Stimulated activated CD4-positive, alpha-beta T cell treated with anti-CD3 and anti-CD28 coated beads, Interleukin-15, amount 100 ng/mL, for 1 hour (primary cell): Measurements from ENCODE around the gene SNRPA.
"Not testable (repeated sequence)": the region's sequence is repeated elsewhere in the genome, so short reads cannot be mapped to it uniquely, and the experiment has no call there.

Experiments
- DNase-seq, 2 donors: peaks; one replicate each; pipeline ENCODE4 v3.0.0-alpha.2; 2020; ENCODE audit warnings: low read depth in 1 of 2, low spot score in 1 of 2

The SNRPA gene

GRCh38 chr19:40800339-40800996, 49.5 kb downstream of the SNRPA start:
- DNase-seq, result no peak

DNA sequence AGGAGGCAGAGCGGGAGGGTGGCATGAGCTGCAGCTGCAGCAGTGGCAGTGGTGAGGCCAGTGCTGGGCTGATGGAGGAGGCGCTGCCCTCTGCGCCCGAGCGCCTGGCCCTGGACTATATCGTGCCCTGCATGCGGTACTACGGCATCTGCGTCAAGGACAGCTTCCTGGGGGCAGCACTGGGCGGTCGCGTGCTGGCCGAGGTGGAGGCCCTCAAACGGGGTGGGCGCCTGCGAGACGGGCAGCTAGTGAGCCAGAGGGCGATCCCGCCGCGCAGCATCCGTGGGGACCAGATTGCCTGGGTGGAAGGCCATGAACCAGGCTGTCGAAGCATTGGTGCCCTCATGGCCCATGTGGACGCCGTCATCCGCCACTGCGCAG, 50.0 kb downstream of the SNRPA start:
- no peak for DNase-seq

GRCh38 chr19:40801426-40802299, 50.7 kb downstream of the SNRPA start:
- DNase-seq, result no peak

DNA sequence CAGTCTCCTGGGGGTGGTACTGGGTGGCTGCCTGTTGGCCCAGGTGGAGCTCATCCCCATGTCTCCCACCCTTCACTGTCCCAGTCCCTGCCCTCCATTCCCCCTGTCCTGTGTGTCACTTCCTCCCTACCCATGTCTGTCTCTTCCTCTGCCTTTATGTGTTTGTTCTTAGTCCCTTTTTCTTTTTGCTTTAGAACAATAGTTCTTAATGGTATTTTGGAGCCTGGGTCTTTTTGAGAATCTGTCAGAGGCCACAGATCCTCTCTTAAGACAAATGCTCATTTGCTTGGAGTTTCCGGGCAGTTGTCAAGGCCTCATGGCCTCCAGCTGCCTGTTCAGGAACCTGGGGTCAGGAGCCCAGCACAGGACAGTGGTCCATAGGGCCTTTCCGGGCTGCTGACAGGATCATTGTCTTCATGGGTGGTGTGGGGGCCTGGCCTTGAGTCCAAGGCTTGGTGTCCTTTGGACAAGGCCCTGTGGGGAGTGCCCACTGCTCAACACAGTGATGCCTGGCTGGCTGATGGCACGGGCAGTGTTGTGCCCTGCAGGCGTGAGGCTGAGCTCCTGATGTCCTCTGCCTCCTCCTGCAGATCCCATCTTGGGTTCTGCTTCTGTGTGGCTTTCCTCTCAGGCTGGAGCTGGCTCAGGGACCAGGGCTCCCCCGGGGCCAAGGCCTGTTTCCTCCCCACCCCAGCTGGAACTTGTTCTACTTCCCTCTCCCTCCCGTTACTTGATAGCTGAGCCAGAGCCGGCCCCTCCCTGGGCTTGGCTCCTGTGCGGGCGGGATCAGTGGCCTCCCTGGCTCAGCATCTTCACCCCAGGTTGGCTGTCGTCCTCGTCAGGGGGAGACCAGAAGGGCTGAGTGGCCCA, 51.5 kb downstream of the SNRPA start:
- no peak for DNase-seq

DNA sequence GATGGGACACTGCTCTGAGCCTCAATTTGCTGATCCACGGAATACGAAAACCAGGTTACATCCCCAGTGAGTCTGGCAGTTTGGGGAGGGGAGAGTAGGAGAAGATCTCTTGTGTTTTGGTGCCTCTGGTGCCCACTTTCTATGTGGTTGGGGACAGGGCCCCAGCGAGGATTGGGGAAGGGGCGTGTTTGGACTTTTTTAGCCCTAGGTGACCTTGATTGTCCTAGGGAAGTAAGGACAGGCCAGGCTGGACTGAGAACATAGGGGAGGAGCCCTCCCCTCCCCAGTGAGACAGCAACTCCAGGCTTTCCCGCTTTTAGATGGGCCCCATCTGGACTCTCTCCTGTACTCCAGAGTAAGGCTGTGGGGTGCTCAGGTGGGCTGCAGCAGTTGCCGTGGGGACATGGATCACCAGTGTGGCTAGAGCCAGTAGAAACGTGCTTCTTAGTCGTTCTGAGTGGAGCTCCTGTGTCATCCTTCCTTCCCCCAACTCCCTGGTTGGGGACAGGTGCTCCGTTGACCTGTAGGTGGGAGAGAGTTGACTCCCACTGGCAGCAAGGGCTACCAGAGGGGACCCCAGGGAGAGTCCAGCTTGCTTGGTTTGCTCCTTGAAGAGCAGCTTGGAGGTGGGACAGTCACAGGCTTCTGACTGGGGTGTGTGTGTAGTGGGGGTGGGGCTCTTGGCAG, 52.3 kb downstream of the SNRPA start:
- DNase-seq, result no peak

DNA sequence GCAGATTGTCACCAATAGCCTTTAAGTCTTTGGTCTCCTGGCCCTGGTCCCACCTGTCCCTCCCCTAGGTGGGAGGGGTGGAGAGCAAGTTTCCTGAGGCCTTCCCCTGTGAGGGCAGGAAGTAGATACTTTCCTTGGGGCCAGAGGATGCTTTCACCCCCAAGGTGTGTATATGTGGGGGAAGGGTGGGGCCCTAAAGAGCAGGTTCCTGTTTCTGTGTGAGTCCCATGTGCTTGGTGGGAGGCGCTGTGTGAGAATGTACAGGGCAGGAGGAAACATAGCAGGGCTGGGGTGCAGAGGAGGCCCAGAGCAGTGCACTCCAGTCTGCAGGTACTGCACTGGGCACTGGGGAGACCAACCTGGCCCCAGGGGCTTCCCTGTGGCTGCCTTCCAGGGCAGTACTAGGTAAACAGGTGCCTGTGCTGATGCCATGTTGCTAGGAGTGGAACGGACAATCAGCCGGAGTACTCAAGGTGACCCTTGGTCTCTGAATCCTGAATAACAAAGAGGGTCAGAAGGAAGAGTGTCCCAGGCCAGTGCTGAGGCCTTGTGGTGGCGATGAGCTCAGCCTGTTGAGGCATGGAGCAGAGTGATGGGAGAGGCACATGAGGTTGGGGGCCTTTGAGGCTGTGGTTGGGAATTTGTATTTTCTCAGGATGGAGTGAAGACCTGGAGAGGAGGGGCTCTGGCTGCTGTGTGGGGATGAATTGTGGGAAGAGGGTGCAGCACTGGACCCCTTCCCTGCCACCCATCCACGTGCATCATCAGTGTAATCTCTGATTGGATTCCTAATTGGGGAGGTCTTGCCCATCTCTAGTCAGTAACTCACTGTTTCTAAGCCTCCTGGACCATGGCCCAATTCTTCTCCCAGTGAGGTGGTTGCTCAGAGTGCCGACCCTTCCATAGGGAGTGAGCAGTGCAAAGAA, 53.1 kb downstream of the SNRPA start:
- DNase-seq, result peak in 1 of 2 donors; percentile 43

DNA sequence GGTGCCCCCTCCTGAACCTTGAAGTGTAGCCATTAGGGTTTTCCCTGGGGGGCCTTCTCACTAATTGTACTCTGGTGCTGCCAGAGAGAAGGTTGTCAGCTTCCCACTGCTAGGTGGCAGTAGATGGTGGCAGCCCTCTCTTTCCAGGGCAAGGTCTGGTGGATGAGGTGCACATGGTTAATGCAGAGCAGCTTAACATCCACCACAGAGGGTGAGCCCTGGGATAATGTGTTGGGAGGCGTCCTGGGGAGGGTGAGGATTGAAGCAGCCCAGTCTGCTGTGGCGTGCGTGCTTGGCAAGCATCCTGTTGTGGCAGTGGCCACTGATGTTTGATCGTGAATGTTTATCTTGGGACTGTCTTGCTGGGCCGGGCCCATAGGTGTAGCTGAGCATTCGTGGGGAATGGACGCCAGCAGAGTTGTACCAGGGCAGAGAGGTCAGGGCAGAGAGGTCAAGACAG, 53.8 kb downstream of the SNRPA start:
- DNase-seq, result no peak

GRCh38 chr19:40805258-40805868, 54.4 kb downstream of the SNRPA start:
- DNase-seq, result no peak

- DNase-seq, result peak; percentile 60 to 63
These were observed 55.6 kb downstream of the SNRPA start for GRCh38 chr19:40806423-40807146.

GRCh38 chr19:40807147-40808020, 56.4 kb downstream of the SNRPA start:
- DNase-seq, result no peak

DNA sequence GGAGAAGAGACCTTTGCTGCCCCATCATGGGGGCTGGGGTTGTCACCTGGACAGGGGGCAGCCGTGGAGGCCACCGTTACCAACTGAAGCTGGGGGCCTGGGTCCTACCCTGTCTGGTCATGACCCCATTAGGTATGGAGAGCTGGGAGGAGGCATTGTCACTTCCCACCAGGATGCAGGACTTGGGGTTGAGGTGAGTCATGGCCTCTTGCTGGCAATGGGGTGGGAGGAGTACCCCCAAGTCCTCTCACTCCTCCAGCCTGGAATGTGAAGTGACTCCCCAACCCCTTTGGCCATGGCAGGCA, 57.0 kb downstream of the SNRPA start:
- no peak for DNase-seq

GRCh38 chr19:40808497-40808896, 57.5 kb downstream of the SNRPA start:
- DNase-seq, result no peak

DNA sequence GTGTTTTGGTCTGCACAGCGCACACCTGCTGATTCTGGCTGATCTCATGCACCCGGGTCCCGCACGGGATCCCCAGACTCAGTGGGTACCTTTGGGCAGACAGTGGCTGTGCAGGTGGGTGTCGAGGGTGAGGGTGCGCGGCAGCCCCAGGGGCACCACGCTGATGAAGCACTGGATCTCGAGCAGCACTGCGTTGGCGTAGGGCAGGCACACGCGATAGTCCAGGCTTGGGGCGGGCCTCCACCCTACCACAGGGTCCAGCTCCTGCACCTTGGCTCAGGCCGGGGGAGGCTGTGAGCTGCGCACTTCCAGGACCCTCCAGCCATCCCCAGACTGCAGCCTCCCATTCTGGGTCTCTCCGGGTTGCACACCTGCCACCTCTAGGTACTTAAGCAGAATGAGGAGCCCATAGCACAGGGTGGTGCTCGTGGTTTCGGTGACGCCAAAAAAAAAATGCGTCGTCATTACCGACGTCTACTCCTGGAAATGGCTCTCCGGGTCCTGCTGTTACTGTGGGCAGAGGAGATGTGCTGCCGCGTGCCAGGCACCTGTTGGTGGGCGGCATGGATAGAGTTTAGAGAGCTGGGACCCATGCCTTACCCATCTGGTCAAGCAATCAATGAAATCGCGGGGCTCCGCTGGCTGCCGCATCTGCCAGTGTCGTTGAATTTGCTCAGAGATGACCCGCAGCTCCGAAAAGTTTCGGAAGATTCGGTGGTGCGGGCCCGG, 58.5 kb downstream of the SNRPA start:
- DNase-seq, result no peak

- no peak for DNase-seq
These were observed 59.2 kb downstream of the SNRPA start for GRCh38 chr19:40810160-40810559.

DNA sequence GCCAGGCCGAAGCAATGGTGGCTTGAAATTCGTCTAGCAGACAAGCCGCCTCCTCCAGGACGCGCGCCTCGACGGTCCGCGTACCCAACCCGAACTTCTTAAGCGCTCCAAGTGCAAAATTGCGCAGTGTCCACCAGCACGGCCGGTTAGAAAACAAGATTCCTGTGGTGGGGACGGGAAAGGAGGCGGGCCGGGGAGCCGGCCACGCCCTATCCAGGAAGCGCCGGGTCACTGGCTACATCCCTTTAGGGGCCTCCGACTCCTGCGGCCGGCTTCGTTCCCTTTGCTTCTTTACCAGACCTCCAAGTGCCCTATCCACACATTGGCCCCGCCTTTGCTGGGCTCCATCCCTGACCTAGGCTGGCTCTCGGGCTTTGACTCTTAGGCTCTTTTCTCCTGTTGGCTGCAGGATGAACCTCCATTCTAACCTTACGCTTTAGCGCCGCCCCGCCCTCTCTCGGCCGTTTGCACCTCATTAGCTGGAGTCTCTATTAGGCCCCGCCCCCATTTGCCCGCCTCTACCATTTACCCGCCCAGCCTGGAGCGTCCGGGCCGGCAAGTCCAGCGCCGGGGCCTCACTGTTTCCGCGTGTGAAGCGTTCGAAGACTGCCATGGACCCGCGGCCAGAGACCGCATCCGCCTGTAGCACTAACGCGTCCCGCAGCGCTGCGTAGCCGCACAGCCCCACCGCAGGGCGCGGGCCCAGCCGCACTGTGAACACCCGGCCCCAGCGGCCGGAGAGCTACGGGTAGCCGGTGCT, 59.8 kb downstream of the SNRPA start:
- DNase-seq, result not testable (repeated sequence)

GRCh38 chr19:40811478-40812341, 60.7 kb downstream of the SNRPA start:
- no peak for DNase-seq
